Activated B cell treated with CpG ODN at 0.5 μM for 24 hours (primary cell): ENCODE data around the gene LRRC56. TPM values are rescaled to one million over a fixed set of nuclear protein-coding genes. Genes with fewer than 3 reads are reported as not detected.

Experiments used
- ATAC-seq: fragments of 200-7000 bp; cut with Tn5 transposase; one replicate; pipeline ENCODE4 v1.10.0; 2021; ENCODE audit warnings: low read depth, mild to moderate bottlenecking, moderate library complexity
- CTCF ChIA-PET: fragments of 350-600 bp; sonication (Branson Sonifier 250); formaldehyde crosslinking; loops from one replicate; lab custom pipeline; 2021; ENCODE audit warnings: antibody characterized with exemption; lab: Charles Lee
- POLR2A ChIA-PET: fragments of 350-600 bp; sonication (Branson Sonifier 250); formaldehyde crosslinking; loops from one replicate; lab custom pipeline; 2021; ENCODE audit warnings: antibody characterized with exemption; lab: Charles Lee
- DNase-seq: peaks from one replicate; pipeline ENCODE4 v3.0.0; 2022
- H3K27ac Mint-ChIP-seq: one replicate; pipeline ENCODE4 v1.8.0; 2020; ENCODE audit warnings: mixed read lengths
- H3K27me3 Mint-ChIP-seq: one replicate; pipeline ENCODE4 v1.8.0; 2021; ENCODE audit warnings: mixed read lengths
- H3K36me3 Mint-ChIP-seq: one replicate; pipeline ENCODE4 v1.8.0; 2021; ENCODE audit warnings: low read depth, mixed read lengths
- H3K4me1 Mint-ChIP-seq: one replicate; pipeline ENCODE4 v1.8.0; 2021; ENCODE audit warnings: mixed read lengths
- H3K4me3 Mint-ChIP-seq: one replicate; pipeline ENCODE4 v1.8.0; 2020; ENCODE audit warnings: mild to moderate bottlenecking, mixed read lengths
- H3K9me3 Mint-ChIP-seq: one replicate; pipeline ENCODE4 v1.8.0; 2020; ENCODE audit warnings: mixed read lengths
- CTCF ChIP-seq: fragments of 200-600 bp; IDR thresholded peaks from one replicate; pipeline ENCODE4 v1.8.0; 2022; ENCODE audit warnings: antibody characterized with exemption, mild to moderate bottlenecking
- intact Hi-C: fragments of 100-400 bp; cut with micrococcal nuclease; formaldehyde crosslinking; loops from one replicate; pipeline ENCODE4 v1.15.1; 2024
- total RNA-seq: library from RNA; stranded (reverse); gene quantifications from 2 replicates; pipeline ENCODE4 v1.2.3, GENCODE V29; 2022

LRRC56 gene
- total RNA-seq, 1 donor from 2014 or later, result 7.9 TPM

GRCh38 chr11:578276-579035 is 41.1 kb downstream of the LRRC56 start:
- CTCF ChIA-PET, result interaction anchor here (1.3 to 1.6 kb wide), 2 partner anchors 22 to 24 kb away, joined by 3 read pairs; no protein-coding TSS in a partner anchor
- no peak for TF ChIP-seq CTCF
- ATAC-seq, result no peak
- H3K36me3 Mint-ChIP-seq, result peaks cover 23% of the 10 kb centered on the region
- H3K4me1 Mint-ChIP-seq, result peaks cover 41% of the 10 kb centered on the region
- POLR2A ChIA-PET, result interaction anchor here (0.5 to 1.5 kb wide), 5 partner anchors 23 to 371 kb away, joined by 3 to 11 read pairs (median 3); partner anchors contain the start of genes BET1L, DEAF1, RIC8A and TMEM80
- H3K9me3 Mint-ChIP-seq, result no peaks in the 10 kb centered on the region
- H3K4me3 Mint-ChIP-seq, result peak overlapping the region; percentile 87
- intact Hi-C loops, result no loop called here
- H3K27ac Mint-ChIP-seq, result no peak overlapping the region
- no peak for DNase-seq
- peaks cover 10% of the 10 kb centered on the region for H3K27me3 Mint-ChIP-seq

- intact Hi-C loops, result no loop called here
- no peak for ATAC-seq
- ChIA-PET POLR2A (no interaction called here), CTCF (no interaction called here)
- no peak for DNase-seq
- Mint-ChIP-seq H3K4me3 (no peak overlapping the region), H3K36me3 (peaks cover 31% of the 10 kb centered on the region), H3K27me3 (peaks cover 2% of the 10 kb centered on the region), H3K4me1 (peaks cover 38% of the 10 kb centered on the region), H3K27ac (no peak overlapping the region), H3K9me3 (no peaks in the 10 kb centered on the region)
- TF ChIP-seq CTCF, result no peak
Observed at GRCh38 chr11:579830-580601, 42.7 kb downstream of the LRRC56 start.

- Mint-ChIP-seq H3K27me3 (no peaks in the 10 kb centered on the region), H3K4me3 (no peak overlapping the region), H3K4me1 (peaks cover 36% of the 10 kb centered on the region), H3K36me3 (peaks cover 32% of the 10 kb centered on the region), H3K9me3 (no peaks in the 10 kb centered on the region), H3K27ac (no peak overlapping the region)
- ATAC-seq (no peak), DNase-seq (no peak)
- ChIA-PET CTCF (no interaction called here), POLR2A (no interaction called here)
- TF ChIP-seq CTCF, result no peak
- intact Hi-C loops, result no loop called here
Observed at GRCh38 chr11:581342-581741, 44.0 kb downstream of the LRRC56 start.

GRCh38 chr11:581752-582151 is 44.4 kb downstream of the LRRC56 start:
- Mint-ChIP-seq H3K9me3 (no peaks in the 10 kb centered on the region), H3K27ac (no peak overlapping the region), H3K27me3 (no peaks in the 10 kb centered on the region), H3K36me3 (peaks cover 36% of the 10 kb centered on the region), H3K4me1 (peaks cover 36% of the 10 kb centered on the region), H3K4me3 (no peak overlapping the region)
- intact Hi-C loops, result no loop called here
- ATAC-seq (no peak), DNase-seq (no peak)
- no peak for TF ChIP-seq CTCF
- CTCF ChIA-PET, result no interaction called here
- POLR2A ChIA-PET, result no interaction called here

GRCh38 chr11:584287-584686 is 47.0 kb downstream of the LRRC56 start:
- H3K9me3 Mint-ChIP-seq, result no peaks in the 10 kb centered on the region
- CTCF ChIA-PET, result no interaction called here
- DNase-seq (no peak), ATAC-seq (no peak)
- no peak for TF ChIP-seq CTCF
- peaks cover 13% of the 10 kb centered on the region for H3K4me1 Mint-ChIP-seq
- intact Hi-C loops, result no loop called here
- peaks cover 57% of the 10 kb centered on the region for H3K36me3 Mint-ChIP-seq
- POLR2A ChIA-PET, result interaction anchor here (0.7 kb wide), 1 partner anchor 29 kb away, joined by 13 read pairs; no protein-coding TSS in a partner anchor
- H3K27me3 Mint-ChIP-seq, result no peaks in the 10 kb centered on the region
- H3K4me3 Mint-ChIP-seq, result no peak overlapping the region
- H3K27ac Mint-ChIP-seq, result no peak overlapping the region
